HEK293T (cell line): Measurements from ENCODE around the gene BBC3.
A peak's percentile ranks its signal among the peaks of the same experiment; 100 is the strongest.

Experiments used
- CTCF ChIA-PET: fragments of 350-600 bp; formaldehyde crosslinking; extraction: SDS; loops from one replicate; lab custom pipeline; 2021; ENCODE audit warnings: antibody characterized with exemption, inconsistent platforms; lab: Yijun Ruan, JAX
- POLR2A ChIA-PET: fragments of 350-600 bp; formaldehyde crosslinking; extraction: SDS; loops from one replicate; lab custom pipeline; 2020; ENCODE audit warnings: antibody characterized with exemption, inconsistent platforms; lab: Yijun Ruan, JAX
- DNase-seq: peaks from one replicate; pipeline ENCODE4 v3.0.0; 2012; ENCODE audit warnings: mixed read lengths; ENCODE audit errors: extremely low spot score
- ARNT ChIP-seq: fragments of 450-650 bp; IDR thresholded peaks from 2 replicates; pipeline ENCODE4 v1.6.1; 2017; ENCODE audit warnings: mild to moderate bottlenecking
- BHLHE40 ChIP-seq: fragments of 450-650 bp; IDR thresholded peaks from 2 replicates; pipeline ENCODE4 v1.6.1; 2016; ENCODE audit warnings: mild to moderate bottlenecking, moderate library complexity, borderline replicate concordance
- CTBP1 ChIP-seq: fragments of 450-650 bp; IDR thresholded peaks from 2 replicates; pipeline ENCODE4 v1.6.1; 2016; ENCODE audit warnings: borderline replicate concordance
- ELF4 ChIP-seq: fragments of 450-650 bp; IDR thresholded peaks from 2 replicates; pipeline ENCODE4 v1.6.1; 2017; ENCODE audit warnings: antibody characterized with exemption
- FOXA1 ChIP-seq: fragments of 450-650 bp; IDR thresholded peaks from 2 replicates; pipeline ENCODE4 v1.6.1; 2016; ENCODE audit warnings: mild to moderate bottlenecking
- FOXK2 ChIP-seq: fragments of 450-650 bp; IDR thresholded peaks from 2 replicates; pipeline ENCODE4 v1.6.1; 2016; ENCODE audit warnings: mild to moderate bottlenecking
- FOXM1 ChIP-seq: fragments of 450-650 bp; IDR thresholded peaks from 2 replicates; pipeline ENCODE4 v1.6.1; 2017; ENCODE audit warnings: mild to moderate bottlenecking, borderline replicate concordance
- HDGF ChIP-seq: fragments of 450-650 bp; IDR thresholded peaks from 2 replicates; pipeline ENCODE4 v1.6.1; 2017; ENCODE audit warnings: antibody characterized with exemption, borderline replicate concordance
- L3MBTL2 ChIP-seq: fragments of 450-650 bp; conservative IDR thresholded peaks from 2 replicates; pipeline ENCODE4 v1.6.1; 2016; ENCODE audit warnings: mild to moderate bottlenecking
- LEF1 ChIP-seq: fragments of 450-650 bp; IDR thresholded peaks from 2 replicates; pipeline ENCODE4 v1.6.1; 2017; ENCODE audit warnings: mild to moderate bottlenecking, borderline replicate concordance
- NFRKB ChIP-seq: fragments of 450-650 bp; IDR thresholded peaks from 2 replicates; pipeline ENCODE4 v1.6.1; 2016; ENCODE audit warnings: mild to moderate bottlenecking, moderate library complexity
- SP1 ChIP-seq: fragments of 450-650 bp; IDR thresholded peaks from 2 replicates; pipeline ENCODE4 v1.6.1; 2017
- SUZ12 ChIP-seq: fragments of 450-650 bp; IDR thresholded peaks from 2 replicates; pipeline ENCODE4 v1.6.1; 2016; ENCODE audit warnings: mild to moderate bottlenecking
- TARDBP ChIP-seq: fragments of 450-650 bp; IDR thresholded peaks from 2 replicates; pipeline ENCODE4 v1.6.1; 2016
- ZNF384 ChIP-seq: fragments of 450-650 bp; IDR thresholded peaks from 2 replicates; pipeline ENCODE4 v1.6.1; 2016
- TF ChIP-seq, protein P1 (sequence below): fragments of 450-650 bp; IDR thresholded peaks from 2 replicates; pipeline ENCODE4 v1.6.1; 2016

Gene BBC3

GRCh38 chr19:47226426-47227351 is 4.3 kb downstream of the BBC3 start:
- no peak for TF ChIP-seq ELF4
- TF ChIP-seq TARDBP: 0 out of 2 replicates have a peak, but pooled peaks have one; percentile 36
- 0 out of 2 replicates have a peak, but pooled peaks have one; percentile 17 for TF ChIP-seq CTBP1
- no peak for TF ChIP-seq ZNF384
- TF ChIP-seq L3MBTL2: no peak
- TF ChIP-seq SUZ12: no peak
- ChIA-PET CTCF (interaction anchor here (1.5 kb wide), 1 partner anchor 16 kb away, joined by 9 read pairs; no protein-coding TSS in a partner anchor), POLR2A (interaction anchor here (0.6 to 2.7 kb wide), 13 partner anchors 10 to 848 kb away, joined by 3 to 42 read pairs (median 7); partner anchors contain the start of genes CCDC9 and DHX34)
- no peak for DNase-seq

GRCh38 chr19:47225746-47226425 is 5.1 kb downstream of the BBC3 start:
- POLR2A ChIA-PET: interaction anchor here (0.5 to 2.7 kb wide), 16 partner anchors 9 to 177 kb away, joined by 3 to 42 read pairs (median 6); partner anchors contain the start of genes CCDC9, DHX34, SAE1 and ZC3H4
- peak; percentile 96 for DNase-seq
- TF ChIP-seq CTBP1: no peak
- TF ChIP-seq FOXA1: no peak
- no peak for TF ChIP-seq L3MBTL2
- no peak; the same call in 1 of the 2 replicates for TF ChIP-seq LEF1
- TF ChIP-seq FOXK2: no peak
- no peak for TF ChIP-seq FOXM1
- no peak for TF ChIP-seq ARNT
- TF ChIP-seq, protein P1, sequence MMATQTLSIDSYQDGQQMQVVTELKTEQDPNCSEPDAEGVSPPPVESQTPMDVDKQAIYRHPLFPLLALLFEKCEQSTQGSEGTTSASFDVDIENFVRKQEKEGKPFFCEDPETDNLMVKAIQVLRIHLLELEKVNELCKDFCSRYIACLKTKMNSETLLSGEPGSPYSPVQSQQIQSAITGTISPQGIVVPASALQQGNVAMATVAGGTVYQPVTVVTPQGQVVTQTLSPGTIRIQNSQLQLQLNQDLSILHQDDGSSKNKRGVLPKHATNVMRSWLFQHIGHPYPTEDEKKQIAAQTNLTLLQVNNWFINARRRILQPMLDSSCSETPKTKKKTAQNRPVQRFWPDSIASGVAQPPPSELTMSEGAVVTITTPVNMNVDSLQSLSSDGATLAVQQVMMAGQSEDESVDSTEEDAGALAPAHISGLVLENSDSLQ: no peak
- TF ChIP-seq TARDBP: no peak
- TF ChIP-seq SUZ12: no peak
- no peak for TF ChIP-seq BHLHE40
- TF ChIP-seq HDGF: no peak
- no peak for TF ChIP-seq NFRKB
- CTCF ChIA-PET: interaction anchor here (0.7 to 1.5 kb wide), 2 partner anchors 15 to 18 kb away, joined by 5 to 9 read pairs; no protein-coding TSS in a partner anchor

- ChIA-PET POLR2A (no interaction called here), CTCF (interaction anchor here (0.5 to 1.4 kb wide), 3 partner anchors 11 to 516 kb away, joined by 3 read pairs; no protein-coding TSS in a partner anchor)
- no peak for TF ChIP-seq FOXK2
- no peak for DNase-seq
Measured at GRCh38 chr19:47221890-47222289, 9.1 kb downstream of the BBC3 start.

- no peak for DNase-seq
- TF ChIP-seq BHLHE40: no peak
- TF ChIP-seq HDGF: no peak
- no peak for TF ChIP-seq FOXA1
- no peak for TF ChIP-seq FOXK2
- TF ChIP-seq TARDBP: no peak
- TF ChIP-seq L3MBTL2: no peak
- TF ChIP-seq, protein P1: no peak
- TF ChIP-seq ARNT: no peak
- TF ChIP-seq ZNF384: no peak
- TF ChIP-seq SP1: no peak
- no peak for TF ChIP-seq NFRKB
- TF ChIP-seq FOXM1: no peak
- TF ChIP-seq LEF1: no peak
- no peak for TF ChIP-seq CTBP1
- TF ChIP-seq ELF4: no peak
- TF ChIP-seq SUZ12: no peak
- POLR2A ChIA-PET: interaction anchor here (1.5 kb wide), 1 partner anchor 10 kb away, joined by 5 read pairs; no protein-coding TSS in a partner anchor
- CTCF ChIA-PET: interaction anchor here (1.4 kb wide), 1 partner anchor 10 kb away, joined by 3 read pairs; no protein-coding TSS in a partner anchor
Measured at GRCh38 chr19:47221080-47221841, 9.7 kb downstream of the BBC3 start.

GRCh38 chr19:47215581-47215980 is 15.4 kb downstream of the BBC3 start:
- POLR2A ChIA-PET: interaction anchor here (2.5 kb wide), 1 partner anchor 10 kb away, joined by 10 read pairs; no protein-coding TSS in a partner anchor
- TF ChIP-seq ZNF384 (peak; percentile 31; the same call in 1 of the 2 replicates), FOXM1 (no peak)
- no peak for DNase-seq
- CTCF ChIA-PET: interaction anchor here (7.3 kb wide), 1 partner anchor 30 kb away, joined by 108 read pairs; no protein-coding TSS in a partner anchor

DNA sequence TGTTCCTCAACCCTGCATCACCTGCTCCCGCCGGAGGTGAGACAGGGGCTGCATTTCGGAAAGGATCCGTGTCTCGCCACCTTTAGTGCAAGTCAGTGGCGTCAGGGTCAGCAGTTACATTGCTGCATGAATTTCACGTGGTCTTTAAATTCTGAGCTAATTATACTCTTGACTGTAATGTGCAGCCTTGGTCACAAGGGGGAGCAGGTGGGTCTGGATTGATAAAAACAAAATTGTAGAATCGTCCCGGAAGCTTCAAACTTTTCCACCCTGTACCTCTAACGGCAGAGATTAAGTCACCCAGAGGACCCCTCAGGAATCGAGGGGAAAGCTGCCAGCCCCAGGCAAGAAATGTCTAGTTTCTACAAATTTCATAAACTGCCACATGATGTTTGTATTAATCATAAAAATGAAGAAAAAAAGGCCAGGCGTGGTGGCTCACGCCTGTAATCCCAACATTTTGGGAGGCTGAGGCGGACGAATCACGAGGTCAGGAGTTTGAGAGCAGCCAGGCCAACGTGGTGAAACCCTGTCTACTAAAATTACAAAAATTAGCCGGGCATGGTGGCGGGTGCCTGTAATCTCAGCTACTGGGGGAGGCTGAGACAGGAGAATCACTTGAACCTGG is 20.2 kb downstream of the BBC3 start:
- peak; percentile 73 for DNase-seq
- ChIA-PET POLR2A (interaction anchor here (0.6 to 3.3 kb wide), 5 partner anchors 9 to 45 kb away, joined by 3 to 37 read pairs (median 8); partner anchors contain the start of gene CCDC9), CTCF (interaction anchor here (0.6 to 7.3 kb wide), 10 partner anchors 9 to 191 kb away, joined by 3 to 108 read pairs (median 4); partner anchors contain the start of genes CCDC9 and NPAS1)
- no peak for TF ChIP-seq NFRKB
- TF ChIP-seq HDGF: no peak
- no peak for TF ChIP-seq CTBP1
- TF ChIP-seq, protein P1: no peak
- TF ChIP-seq BHLHE40: no peak
- no peak for TF ChIP-seq TARDBP
- TF ChIP-seq ARNT: no peak
